Breast epithelium (tissue), 3 donors: Measurements from ENCODE around the gene APLF.

ENCODE experiments used
- CTCF ChIP-seq, 3 donors: fragments of 450-650 bp; IDR thresholded peaks; one replicate each; pipeline ENCODE4 v1.5.1; 2016 to 2017; ENCODE audit warnings: antibody characterized with exemption in 3 of 3, mild to moderate bottlenecking in 3 of 3, moderate library complexity in 3 of 3
- POLR2A ChIP-seq: fragments of 450-650 bp; IDR thresholded peaks from one replicate; pipeline ENCODE4 v1.6.1; 2016; ENCODE audit warnings: antibody characterized with exemption, mild to moderate bottlenecking, moderate library complexity
- POLR2AphosphoS5 ChIP-seq, 3 donors: sonication (generic); formaldehyde crosslinking; IDR thresholded peaks; one replicate each; pipeline ENCODE4 v1.6.1; 2017; ENCODE audit warnings: antibody characterized with exemption in 3 of 3

- TF ChIP-seq POLR2AphosphoS5 (IDR thresholded peaks at IDR 0.05) (no peak), CTCF (IDR thresholded peaks at IDR 0.05) (no peak), POLR2A (no peak)
Observed at GRCh38 chr2:68431316-68431972, 35.9 kb upstream of the APLF start.
